SK-N-SH (cell line): ENCODE measurements around the gene RNF40. TPM values are rescaled to one million over a fixed set of nuclear protein-coding genes. Genes with fewer than 3 reads are reported as not detected.

Source experiments
- CTCF ChIA-PET: fragments of 300-600, 350-600 bp; formaldehyde crosslinking; extraction: SDS; loops from one replicate; lab custom pipeline; 2021; lab: Yijun Ruan, JAX
- POLR2A ChIA-PET: fragments of 350-600 bp; sonication (Branson Sonifier 250); formaldehyde crosslinking; extraction: SDS; loops from one replicate; lab custom pipeline; 2020; ENCODE audit warnings: antibody characterized with exemption, inconsistent platforms; lab: Yijun Ruan, JAX
- DNase-seq: peaks from one replicate; pipeline ENCODE4 v3.0.0; 2012
- H2AFZ ChIP-seq: fragments of 200-600 bp; sonication (generic); 2 replicates; pipeline ENCODE4 v1.8.1; 2016; ENCODE audit warnings: antibody characterized with exemption, mild to moderate bottlenecking, low read depth
- H3F3A ChIP-seq: fragments of 200-600 bp; sonication (generic); replicated peaks from 2 replicates; pipeline ENCODE3; 2016; ENCODE audit warnings: antibody characterized with exemption, mild to moderate bottlenecking; ENCODE audit not compliant: insufficient read depth
- H3K27ac ChIP-seq, 2 experiments: fragments of 200-500 bp in 1 of 2; fragments of 200-600 bp in 1 of 2; sonication (Bioruptor generic) in 1 of 2; sonication (generic), shearing (Covaris generic) in 1 of 2; 2 replicates each; pipeline versions ENCODE4 v1.5.1 to v1.6.1; 2014 to 2016; ENCODE audit warnings: low read depth in 2 of 2, inconsistent platforms in 1 of 2, low read length in 1 of 2, mild to moderate bottlenecking in 1 of 2, mixed read lengths in 1 of 2
- H3K27me3 ChIP-seq: fragments of 200-600 bp; sonication (generic), shearing (Covaris generic); 2 replicates; pipeline ENCODE4 v1.6.1; 2016; ENCODE audit warnings: mixed run types; ENCODE audit not compliant: insufficient read depth
- H3K36me3 ChIP-seq, 2 experiments: fragments of 200-500 bp in 1 of 2; fragments of 200-600 bp in 1 of 2; sonication (Bioruptor generic) in 1 of 2; sonication (generic) in 1 of 2; replicated peaks in 1 of 2; 2 replicates each; pipeline versions ENCODE3 to v1.5.1; 2014 to 2016; ENCODE audit warnings: low read length in 1 of 2, mild to moderate bottlenecking in 1 of 2; ENCODE audit not compliant: insufficient read depth in 2 of 2, control insufficient read depth in 1 of 2
- H3K4me1 ChIP-seq, 2 experiments: fragments of 200-500 bp in 1 of 2; fragments of 200-600 bp in 1 of 2; sonication (Bioruptor generic) in 1 of 2; sonication (generic), shearing (Covaris generic) in 1 of 2; 2 replicates each; pipeline versions ENCODE4 v1.5.1 to v1.6.1; 2014 to 2016; ENCODE audit warnings: low read depth in 1 of 2, low read length in 1 of 2, mixed run types in 1 of 2; ENCODE audit not compliant: insufficient read depth in 2 of 2, control insufficient read depth in 1 of 2
- H3K4me2 ChIP-seq: fragments of 200-600 bp; sonication (generic), shearing (Covaris generic); 2 replicates; pipeline ENCODE4 v1.6.1; 2017; ENCODE audit warnings: mixed run types
- H3K4me3 ChIP-seq, 2 experiments: fragments of 200-500 bp in 1 of 2; fragments of 200-600 bp in 1 of 2; sonication (Bioruptor generic) in 1 of 2; sonication (generic), shearing (Covaris generic) in 1 of 2; 2 replicates each; pipeline versions ENCODE4 v1.5.1 to v1.8.1; 2014 to 2016; ENCODE audit warnings: low read depth in 2 of 2, inconsistent platforms in 1 of 2, low read length in 1 of 2, mild to moderate bottlenecking in 1 of 2, mixed read lengths in 1 of 2, moderate library complexity in 1 of 2
- H3K79me2 ChIP-seq: fragments of 200-600 bp; sonication (generic); 2 replicates; pipeline ENCODE4 v1.8.1; 2017; ENCODE audit warnings: mild to moderate bottlenecking; ENCODE audit not compliant: insufficient read depth
- H3K9ac ChIP-seq: fragments of 200-600 bp; sonication (generic); 2 replicates; pipeline ENCODE4 v1.6.1; 2017; ENCODE audit warnings: mixed run types
- H3K9me2 ChIP-seq: fragments of 200-600 bp; sonication (generic); 2 replicates; pipeline ENCODE4 v1.6.1; 2017; ENCODE audit warnings: mixed run types
- H3K9me3 ChIP-seq: fragments of 200-600 bp; sonication (generic); 2 replicates; pipeline ENCODE4 v1.6.1; 2017; ENCODE audit warnings: mixed run types, mild to moderate bottlenecking, moderate library complexity
- H4K20me1 ChIP-seq: fragments of 200-600 bp; sonication (generic); 2 replicates; pipeline ENCODE4 v1.6.1; 2017; ENCODE audit warnings: mild to moderate bottlenecking, mixed run types; ENCODE audit not compliant: insufficient read depth
- CHD2 ChIP-seq: fragments of 150-350 bp; IDR thresholded peaks from 2 replicates; pipeline ENCODE4 v1.6.1; 2018; ENCODE audit warnings: low read length; ENCODE audit not compliant: partially characterized antibody
- CTCF ChIP-seq: fragments of 200-600 bp; sonication (generic); IDR thresholded peaks from 2 replicates; pipeline ENCODE4 v1.6.1; 2017; ENCODE audit warnings: antibody characterized with exemption, mild to moderate bottlenecking, moderate library complexity
- ELF1 ChIP-seq: IDR thresholded peaks from 2 replicates; pipeline ENCODE4 v1.4.0; 2012
- EZH2phosphoT487 ChIP-seq: fragments of 200-600 bp; sonication (generic); IDR thresholded peaks from 2 replicates; pipeline ENCODE4 v1.6.1; 2017; ENCODE audit warnings: low read depth, mixed run types, mild to moderate bottlenecking, antibody characterized with exemption, moderate library complexity, borderline replicate concordance
- FOXJ3 ChIP-seq: sonication (generic); formaldehyde crosslinking; IDR thresholded peaks from 2 replicates; pipeline ENCODE4 v1.5.1; 2020; ENCODE audit warnings: mild to moderate bottlenecking, missing genetic modification reagents
- FOXM1 ChIP-seq: IDR thresholded peaks from 2 replicates; pipeline ENCODE4 v1.4.0; 2012; ENCODE audit warnings: low read depth, mild to moderate bottlenecking
- GATA2 ChIP-seq: sonication (generic); formaldehyde crosslinking; IDR thresholded peaks from 2 replicates; pipeline ENCODE4 v1.5.0; 2020; ENCODE audit warnings: mild to moderate bottlenecking, missing genetic modification reagents
- IRF3 ChIP-seq: fragments of 150-350 bp; IDR thresholded peaks from 2 replicates; pipeline ENCODE4 v1.6.1; 2016; ENCODE audit warnings: mild to moderate bottlenecking, low read depth, low read length
- JUND ChIP-seq: IDR thresholded peaks from 2 replicates; pipeline ENCODE4 v1.4.0; 2012
- MXI1 ChIP-seq: IDR thresholded peaks from 2 replicates; pipeline ENCODE4 v1.6.1; 2012; ENCODE audit warnings: mild to moderate bottlenecking, low read depth, low read length, improper control_type of control experiment
- PBX3 ChIP-seq: IDR thresholded peaks from 2 replicates; pipeline ENCODE4; 2012
- POLR2AphosphoS5 ChIP-seq: IDR thresholded peaks from 2 replicates; pipeline ENCODE4 v1.6.1; 2012; ENCODE audit warnings: low read depth, low read length
- RCOR1 ChIP-seq: fragments of 150-350 bp; IDR thresholded peaks from 2 replicates; pipeline ENCODE4 v1.6.1; 2017; ENCODE audit warnings: antibody characterized with exemption, low read length
- SIN3A ChIP-seq: IDR thresholded peaks from 2 replicates; pipeline ENCODE4 v1.6.1; 2012; ENCODE audit warnings: low read depth, mild to moderate bottlenecking, low read length, moderate library complexity, borderline replicate concordance
- TAF1 ChIP-seq: IDR thresholded peaks from 2 replicates; pipeline ENCODE4 v1.6.1; 2012; ENCODE audit warnings: low read depth, mild to moderate bottlenecking, low read length, moderate library complexity, borderline replicate concordance
- TEAD4 ChIP-seq: IDR thresholded peaks from 2 replicates; pipeline ENCODE4 v1.4.0; 2012; ENCODE audit warnings: mild to moderate bottlenecking, borderline replicate concordance; ENCODE audit not compliant: insufficient read depth
- USF1 ChIP-seq: IDR thresholded peaks from 2 replicates; pipeline ENCODE4 v1.4.0; 2012; ENCODE audit warnings: low read depth, borderline replicate concordance
- USF2 ChIP-seq: fragments of 150-350 bp; IDR thresholded peaks from 2 replicates; pipeline ENCODE4 v1.6.1; 2017; ENCODE audit warnings: antibody characterized with exemption, low read length, low read depth, borderline replicate concordance
- YY1 ChIP-seq: IDR thresholded peaks from 2 replicates; pipeline ENCODE4 v1.4.0; 2012; ENCODE audit warnings: low read depth, mild to moderate bottlenecking
- WGBS: methylation state at CpG from one replicate; pipeline ENCODE4 v1.1.6; 2017; ENCODE audit warnings: low lambda C conversion rate; 5-methylcytosine and 5-hydroxymethylcytosine counted together
- polyA plus RNA-seq, 3 experiments: library from polyadenylated mRNA; depleted of rRNA; stranded (reverse); fragments of >200 nt; gene quantifications; 2 replicates each; pipeline ENCODE4 v1.2.3, GENCODE V29; 2012

Gene RNF40
- polyA plus RNA-seq, 1 of the 3 experiments (the other 2 are of a cell fraction) = 49.8 TPM

GRCh38 chr16:30728321-30728720, 33.8 kb upstream of the RNF40 start:
- Histone ChIP-seq H3K36me3 (peaks cover 59 to 73% of the 10 kb centered on the region in 2 experiments), H3K9ac (no peak overlapping the region), H2AFZ (no peak overlapping the region), H4K20me1 (no peaks in the 10 kb centered on the region), H3K9me2 (no peaks in the 10 kb centered on the region), H3K27ac (no peak overlapping the region), H3K79me2 (peaks cover 29% of the 10 kb centered on the region), H3K4me2 (no peak overlapping the region), H3K4me1 (no peaks in the 10 kb centered on the region), H3F3A (peaks cover 14% of the 10 kb centered on the region), H3K27me3 (no peaks in the 10 kb centered on the region), H3K9me3 (no peaks in the 10 kb centered on the region), H3K4me3 (no peak overlapping the region)
- TF ChIP-seq JUND (no peak), EZH2phosphoT487 (no peak), CHD2 (no peak), PBX3 (no peak), FOXJ3 (CRISPR knock-in tag) (no peak), IRF3 (no peak), GATA2 (CRISPR knock-in tag) (no peak), CTCF (no peak), USF2 (no peak), TAF1 (no peak), ELF1 (no peak), YY1 (no peak), USF1 (no peak), FOXM1 (no peak), MXI1 (no peak), RCOR1 (no peak), SIN3A (no peak), POLR2AphosphoS5 (no peak), TEAD4 (no peak)
- ChIA-PET CTCF (interaction anchor here (1.2 to 1.6 kb wide), 2 partner anchors 19 to 35 kb away, joined by 3 to 5 read pairs; partner anchors contain the start of gene PHKG2), POLR2A (no interaction called here)
- no peak for DNase-seq
- WGBS = 89% methylated on average over 6 of the region's 6 CpGs
